ENCODE results near the gene RNF213.
A peak's percentile ranks its signal among the peaks of the same experiment; 100 is the strongest.

RNF213 gene

GRCh38 chr17:80260791-80261158, at the start of gene RNF213:
Gene RNF213, plus strand, starts transcription at chr17:80260852. Its CDS starts 2,830 bp downstream, at chr17:80263682.
- DNase-seq: peak; percentile 16 to 30

GRCh38 chr17:80212109-80212508, 48.5 kb upstream of the RNF213 start:
- no peak for DNase-seq

- DNase-seq: no peak
Observed at GRCh38 chr17:80212511-80212910, 48.1 kb upstream of the RNF213 start.

- peak; percentile 31 to 36 for DNase-seq
Observed at GRCh38 chr17:80212962-80213642, 47.5 kb upstream of the RNF213 start.

- no peak for DNase-seq
Observed at GRCh38 chr17:80213643-80213975, 47.0 kb upstream of the RNF213 start.

GRCh38 chr17:80214012-80214877, 46.4 kb upstream of the RNF213 start:
- DNase-seq: no peak

- no peak for DNase-seq
Observed at GRCh38 chr17:80214878-80215210, 45.8 kb upstream of the RNF213 start.

- no peak for DNase-seq
Observed at GRCh38 chr17:80216473-80217456, 43.9 kb upstream of the RNF213 start.

- no peak for DNase-seq
Observed at GRCh38 chr17:80217703-80218362, 42.8 kb upstream of the RNF213 start.

- DNase-seq: no peak
Observed at GRCh38 chr17:80218391-80218790, 42.3 kb upstream of the RNF213 start.

GRCh38 chr17:80219013-80219762, 41.5 kb upstream of the RNF213 start:
- peak; percentile 93 to 96 for DNase-seq

- no peak for DNase-seq
Observed at GRCh38 chr17:80219763-80220053, 40.9 kb upstream of the RNF213 start.

- no peak for DNase-seq
Observed at GRCh38 chr17:80220054-80220735, 40.5 kb upstream of the RNF213 start, which contains the start of the genes SGSH and SLC26A11. Gene SGSH, minus strand, starts transcription at chr17:80220333. Its CDS starts 20 bp downstream, at chr17:80220313. Gene SLC26A11, plus strand, starts transcription at chr17:80220427. Its CDS starts 1,134 bp downstream, at chr17:80221561.

- DNase-seq: no peak
Observed at GRCh38 chr17:80220736-80221215, 39.9 kb upstream of the RNF213 start.

GRCh38 chr17:80221351-80222105, 39.1 kb upstream of the RNF213 start:
- no peak for DNase-seq

GRCh38 chr17:80222376-80223141, 38.1 kb upstream of the RNF213 start:
- DNase-seq: no peak

GRCh38 chr17:80223142-80223815, 37.4 kb upstream of the RNF213 start:
- no peak for DNase-seq

- no peak for DNase-seq
Observed at GRCh38 chr17:80223838-80224497, 36.7 kb upstream of the RNF213 start.
